ENCODE results near the gene MUC4. TPM values are rescaled to one million over a fixed set of nuclear protein-coding genes. Genes with fewer than 3 reads are reported as not detected.

Gene MUC4
- total and polyA plus RNA-seq, 9 of the 15 experiments (the other 6 are each of a cell fraction or from before 2014, with no cell fraction given) = under 0.01 to 0.21 (median 0.10) TPM; not detected in 4

GRCh38 chr3:195715134-195715533, 96.6 kb downstream of the MUC4 start (continued):
- TF ChIP-seq JUND (IDR thresholded peaks at IDR 0.05; ENCODE audit: borderline replicate concordance, low read depth, low read length) = peak; percentile 18; the same call in 1 of the 2 replicates
- TF ChIP-seq JUND (tag; IDR thresholded peaks at IDR 0.05; ENCODE audit: borderline replicate concordance, low read depth, low read length) = no peak; the same call in 2 of the 3 replicates
- TF ChIP-seq ZNF24 (IDR thresholded peaks at IDR 0.05) = no peak
- peak; percentile 49; the same call in 1 of the 2 replicates for TF ChIP-seq ESRRA (IDR thresholded peaks at IDR 0.05; ENCODE audit: borderline replicate concordance, low read depth)
- no peak for TF ChIP-seq FOSL1 (tag; conservative IDR thresholded peaks at IDR 0.05)
- no peak for TF ChIP-seq ZNF584 (CRISPR knock-in tag; IDR thresholded peaks at IDR 0.05; ENCODE audit: low read depth)
- TF ChIP-seq, protein P1, sequence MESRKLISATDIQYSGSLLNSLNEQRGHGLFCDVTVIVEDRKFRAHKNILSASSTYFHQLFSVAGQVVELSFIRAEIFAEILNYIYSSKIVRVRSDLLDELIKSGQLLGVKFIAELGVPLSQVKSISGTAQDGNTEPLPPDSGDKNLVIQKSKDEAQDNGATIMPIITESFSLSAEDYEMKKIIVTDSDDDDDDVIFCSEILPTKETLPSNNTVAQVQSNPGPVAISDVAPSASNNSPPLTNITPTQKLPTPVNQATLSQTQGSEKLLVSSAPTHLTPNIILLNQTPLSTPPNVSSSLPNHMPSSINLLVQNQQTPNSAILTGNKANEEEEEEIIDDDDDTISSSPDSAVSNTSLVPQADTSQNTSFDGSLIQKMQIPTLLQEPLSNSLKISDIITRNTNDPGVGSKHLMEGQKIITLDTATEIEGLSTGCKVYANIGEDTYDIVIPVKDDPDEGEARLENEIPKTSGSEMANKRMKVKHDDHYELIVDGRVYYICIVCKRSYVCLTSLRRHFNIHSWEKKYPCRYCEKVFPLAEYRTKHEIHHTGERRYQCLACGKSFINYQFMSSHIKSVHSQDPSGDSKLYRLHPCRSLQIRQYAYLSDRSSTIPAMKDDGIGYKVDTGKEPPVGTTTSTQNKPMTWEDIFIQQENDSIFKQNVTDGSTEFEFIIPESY (CRISPR knock-in tag; IDR thresholded peaks at IDR 0.05) = no peak
- no peak for TF ChIP-seq CHD1 (IDR thresholded peaks at IDR 0.05; ENCODE audit: low read length)
- TF ChIP-seq ZFP30 (CRISPR knock-in tag; IDR thresholded peaks at IDR 0.05; ENCODE audit: borderline replicate concordance) = no peak
- peak; percentile 30; the same call in 1 of the 2 replicates for TF ChIP-seq PTTG1 (tag; IDR thresholded peaks at IDR 0.05; ENCODE audit: low read depth)
- 0 out of 4 replicates have a peak, but pooled peaks of 1 of the 2 experiments have one; percentile 29 for TF ChIP-seq HDAC1 (IDR thresholded peaks at IDR 0.05)
- TF ChIP-seq DNMT1 (IDR thresholded peaks at IDR 0.05) = no peak; the same call in 1 of the 2 replicates
- TF ChIP-seq ZNF263 (CRISPR knock-in tag; IDR thresholded peaks at IDR 0.05; ENCODE audit: borderline replicate concordance) = peak; percentile 28
- 0 out of 2 replicates have a peak, but pooled peaks have one; percentile 21 for TF ChIP-seq MYC (IDR thresholded peaks at IDR 0.05; ENCODE audit: low read depth, low read length)
- TF ChIP-seq MYC (CRISPR knock-in tag; IDR thresholded peaks at IDR 0.05; ENCODE audit: borderline replicate concordance, low read depth) = no peak
- TF ChIP-seq ZBTB17 (CRISPR knock-in tag; IDR thresholded peaks at IDR 0.05) = no peak
- TF ChIP-seq, protein P2, sequence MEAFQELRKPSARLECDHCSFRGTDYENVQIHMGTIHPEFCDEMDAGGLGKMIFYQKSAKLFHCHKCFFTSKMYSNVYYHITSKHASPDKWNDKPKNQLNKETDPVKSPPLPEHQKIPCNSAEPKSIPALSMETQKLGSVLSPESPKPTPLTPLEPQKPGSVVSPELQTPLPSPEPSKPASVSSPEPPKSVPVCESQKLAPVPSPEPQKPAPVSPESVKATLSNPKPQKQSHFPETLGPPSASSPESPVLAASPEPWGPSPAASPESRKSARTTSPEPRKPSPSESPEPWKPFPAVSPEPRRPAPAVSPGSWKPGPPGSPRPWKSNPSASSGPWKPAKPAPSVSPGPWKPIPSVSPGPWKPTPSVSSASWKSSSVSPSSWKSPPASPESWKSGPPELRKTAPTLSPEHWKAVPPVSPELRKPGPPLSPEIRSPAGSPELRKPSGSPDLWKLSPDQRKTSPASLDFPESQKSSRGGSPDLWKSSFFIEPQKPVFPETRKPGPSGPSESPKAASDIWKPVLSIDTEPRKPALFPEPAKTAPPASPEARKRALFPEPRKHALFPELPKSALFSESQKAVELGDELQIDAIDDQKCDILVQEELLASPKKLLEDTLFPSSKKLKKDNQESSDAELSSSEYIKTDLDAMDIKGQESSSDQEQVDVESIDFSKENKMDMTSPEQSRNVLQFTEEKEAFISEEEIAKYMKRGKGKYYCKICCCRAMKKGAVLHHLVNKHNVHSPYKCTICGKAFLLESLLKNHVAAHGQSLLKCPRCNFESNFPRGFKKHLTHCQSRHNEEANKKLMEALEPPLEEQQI (IDR thresholded peaks at IDR 0.05) = peak; percentile 31; the same call in 1 of the 2 replicates
- TF ChIP-seq ZNF609 (CRISPR knock-in tag; IDR thresholded peaks at IDR 0.05; ENCODE audit: borderline replicate concordance) = no peak; the same call in 1 of the 2 replicates

Measured in K562 (cell line).